Fibroblast of peridontal ligament (primary cell): ENCODE data around the gene CLUH.
"Not testable (repeated sequence)": the region's sequence is repeated elsewhere in the genome, so short reads cannot be mapped to it uniquely, and the experiment has no call there.

Source experiments
- DNase-seq: peaks from one replicate; pipeline ENCODE4 v3.0.0-alpha.2; 2010; ENCODE audit errors: extremely low read depth

CLUH gene

DNA sequence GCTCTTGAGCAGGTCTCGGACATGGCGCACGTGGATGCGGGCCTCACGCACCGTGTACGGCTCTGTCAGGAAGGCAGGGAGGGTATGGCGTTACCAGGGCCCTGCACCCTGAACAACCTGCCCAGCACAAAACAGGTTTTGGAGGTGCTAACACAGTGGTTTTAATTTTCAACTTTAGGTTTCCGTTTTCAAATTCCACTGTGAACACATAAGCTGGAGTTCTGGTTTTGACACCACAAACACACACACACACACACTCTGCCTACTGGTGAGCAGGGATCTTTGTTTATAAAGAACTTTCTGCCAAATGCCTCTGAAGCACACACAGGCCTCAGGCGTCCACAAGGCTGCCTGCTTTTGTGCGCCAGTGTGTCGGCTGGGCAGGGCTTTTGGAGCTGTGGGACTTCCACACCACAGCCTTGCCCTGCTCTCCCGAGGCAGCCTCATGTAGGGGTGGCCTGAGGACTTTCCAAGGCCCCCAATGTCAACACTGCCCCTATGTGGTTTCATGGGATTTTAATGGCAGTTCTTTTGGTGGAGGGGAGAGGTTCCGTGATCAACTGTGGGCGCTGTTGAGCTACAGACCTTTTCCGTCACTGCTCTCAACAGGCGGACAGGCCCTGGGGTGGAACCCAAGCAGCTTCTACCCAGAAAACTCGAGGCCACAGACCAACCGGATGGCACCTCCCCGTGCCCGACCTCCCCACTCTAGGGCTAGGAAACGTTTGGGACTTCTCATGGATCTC, 9.4 kb downstream of the CLUH start:
- no peak for DNase-seq

DNA sequence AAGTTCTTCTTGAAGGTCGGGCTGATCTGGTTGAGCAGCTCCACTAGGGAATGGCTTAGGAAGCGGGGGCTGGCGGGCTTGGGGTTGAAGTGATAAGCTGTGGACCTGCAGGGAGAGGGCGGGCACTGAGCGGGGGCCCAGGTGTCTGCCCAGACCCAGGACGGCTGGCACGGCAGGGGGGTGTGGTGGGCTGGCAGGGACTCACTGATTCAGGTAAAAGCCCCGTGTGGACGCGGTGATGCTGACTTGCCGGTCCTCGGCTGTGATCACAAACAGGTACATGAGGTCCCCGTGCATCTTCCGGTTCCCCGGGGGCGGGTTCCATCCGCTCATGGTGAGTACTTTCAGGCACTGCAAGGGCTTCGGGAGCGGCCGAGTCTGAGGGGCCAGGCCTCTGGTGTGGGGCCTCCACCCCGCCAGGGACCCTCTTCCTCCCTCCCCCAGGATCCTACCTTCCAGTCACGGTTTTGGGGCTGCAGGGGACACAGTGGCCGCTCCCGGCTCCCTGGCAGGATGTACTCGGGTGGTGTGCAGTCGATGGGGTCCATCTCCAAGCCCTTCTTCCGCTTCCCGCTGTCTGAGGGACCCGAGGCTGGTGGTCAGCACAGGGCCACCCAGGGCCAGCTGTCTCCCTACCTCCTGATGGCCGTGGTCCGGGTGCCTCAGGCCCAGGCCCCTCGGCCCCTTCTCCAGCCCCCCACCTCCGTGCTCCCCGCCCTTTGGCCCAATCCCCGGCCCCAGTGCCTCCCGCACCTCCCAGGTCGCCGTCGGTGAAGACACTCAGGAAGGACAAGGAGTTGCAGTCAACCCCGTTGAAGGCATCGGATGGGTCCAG, 10.2 kb downstream of the CLUH start:
- no peak for DNase-seq

DNA sequence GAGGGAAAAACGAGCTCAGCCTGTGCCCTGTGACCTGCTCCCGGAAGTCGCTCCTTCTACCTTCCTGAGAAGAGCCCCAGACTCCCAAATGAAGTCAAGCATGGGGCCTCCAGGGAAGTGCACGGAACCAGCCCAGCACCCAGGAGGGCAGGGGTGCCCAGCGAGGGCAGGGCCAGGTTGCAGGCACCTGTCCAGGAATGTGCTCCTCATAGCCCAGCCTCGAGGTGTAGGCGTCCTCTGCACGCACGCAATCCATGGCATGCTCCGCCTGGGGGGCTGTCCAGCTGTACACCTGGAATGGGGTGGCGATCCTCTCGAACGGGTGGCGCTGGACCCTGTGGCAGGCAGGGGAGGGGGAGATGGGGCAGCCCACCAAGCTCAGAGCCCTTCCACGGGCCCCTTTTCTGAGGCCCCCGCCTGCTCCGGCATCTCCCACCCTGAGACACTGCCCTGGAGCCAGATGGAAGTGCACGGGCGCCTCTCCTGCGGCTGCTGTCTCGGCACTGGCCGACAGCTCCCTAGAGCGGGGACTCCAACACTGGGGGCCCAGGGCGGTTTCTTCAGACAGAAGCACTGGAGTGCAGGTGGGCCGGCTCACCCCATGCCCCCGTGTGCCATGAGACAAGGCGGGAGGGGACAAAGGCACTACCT, 10.9 kb downstream of the CLUH start:
- DNase-seq, result no peak

- no peak for DNase-seq
Observed at GRCh38 chr17:2700030-2700490, 11.5 kb downstream of the CLUH start.

GRCh38 chr17:2699216-2699805, 12.3 kb downstream of the CLUH start:
- not testable (repeated sequence) for DNase-seq

- no peak for DNase-seq
Observed at GRCh38 chr17:2697611-2698162, 13.9 kb downstream of the CLUH start.

DNA sequence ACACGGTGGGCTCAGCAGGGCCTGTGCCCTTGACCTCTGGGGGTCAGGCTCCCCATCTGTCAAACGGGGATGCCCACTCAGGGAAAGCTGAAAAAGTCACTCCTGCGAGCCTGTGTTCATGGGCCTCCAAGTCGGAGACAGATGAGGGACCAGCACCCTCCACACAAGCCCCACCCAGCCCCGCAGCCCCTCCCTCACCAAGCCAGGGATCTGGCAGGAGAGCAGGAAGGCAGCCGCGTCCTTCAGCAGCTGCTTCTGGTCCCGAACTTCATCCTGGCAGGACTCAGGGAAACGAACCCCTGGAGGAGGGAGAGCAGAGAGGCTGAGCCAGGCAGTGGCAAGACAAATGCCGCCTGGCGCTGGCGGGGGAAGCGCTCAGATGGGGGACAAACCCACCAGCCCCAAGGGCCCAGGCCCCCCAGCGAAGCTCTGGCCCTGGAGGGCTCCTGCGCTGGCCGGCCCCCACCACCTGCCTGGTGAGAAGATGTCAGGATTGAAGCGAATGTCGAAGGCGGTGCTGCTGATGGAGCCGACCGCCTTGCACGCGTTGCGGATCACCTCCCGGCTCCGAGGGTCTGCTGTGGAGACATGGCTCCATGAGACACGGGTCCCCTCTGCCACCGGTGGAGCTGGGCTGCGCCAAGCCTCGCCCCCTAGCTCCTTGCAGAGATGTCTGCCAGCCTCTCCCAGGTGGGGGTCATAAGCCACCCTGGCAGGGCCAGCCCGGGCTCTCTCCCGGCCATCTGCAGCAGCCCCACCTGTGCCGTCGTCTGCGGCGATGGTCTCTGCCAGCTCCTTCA, 15.4 kb downstream of the CLUH start:
- no peak for DNase-seq

DNA sequence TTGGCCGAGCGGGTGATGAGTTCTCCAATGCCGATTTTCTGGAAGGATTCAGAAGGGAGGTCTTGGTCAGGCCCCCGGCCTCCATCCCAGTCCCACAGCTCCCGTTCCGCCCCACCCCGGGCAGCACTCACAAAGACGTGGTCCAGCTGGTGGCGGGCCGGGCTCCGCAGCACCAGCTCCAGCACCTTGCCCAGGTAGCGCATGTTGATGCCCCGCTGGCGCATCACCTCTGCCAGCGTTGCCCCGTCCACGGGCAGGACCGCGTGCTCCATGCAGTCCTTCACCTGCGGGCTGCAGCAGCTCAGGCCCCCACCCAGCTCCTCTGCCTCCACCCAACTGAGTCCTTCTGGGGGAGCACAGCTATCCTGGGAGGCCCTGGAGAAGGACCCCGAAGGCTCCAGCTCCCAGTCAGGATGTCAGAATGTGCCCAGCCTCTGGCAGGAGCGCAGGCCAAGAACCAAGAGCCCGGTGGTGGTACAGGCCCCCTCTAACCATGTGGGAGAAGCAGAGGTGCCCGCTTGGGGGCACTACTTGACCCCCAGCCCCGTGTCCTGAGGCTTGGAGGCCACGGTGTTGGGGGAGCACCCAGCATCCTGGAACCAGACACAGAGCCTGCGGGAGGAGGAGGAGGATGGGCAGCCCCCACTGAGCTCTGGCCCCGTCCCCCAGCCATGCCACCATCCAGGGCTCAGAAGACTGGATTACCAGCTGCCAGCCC, 16.2 kb downstream of the CLUH start:
- no peak for DNase-seq

DNA sequence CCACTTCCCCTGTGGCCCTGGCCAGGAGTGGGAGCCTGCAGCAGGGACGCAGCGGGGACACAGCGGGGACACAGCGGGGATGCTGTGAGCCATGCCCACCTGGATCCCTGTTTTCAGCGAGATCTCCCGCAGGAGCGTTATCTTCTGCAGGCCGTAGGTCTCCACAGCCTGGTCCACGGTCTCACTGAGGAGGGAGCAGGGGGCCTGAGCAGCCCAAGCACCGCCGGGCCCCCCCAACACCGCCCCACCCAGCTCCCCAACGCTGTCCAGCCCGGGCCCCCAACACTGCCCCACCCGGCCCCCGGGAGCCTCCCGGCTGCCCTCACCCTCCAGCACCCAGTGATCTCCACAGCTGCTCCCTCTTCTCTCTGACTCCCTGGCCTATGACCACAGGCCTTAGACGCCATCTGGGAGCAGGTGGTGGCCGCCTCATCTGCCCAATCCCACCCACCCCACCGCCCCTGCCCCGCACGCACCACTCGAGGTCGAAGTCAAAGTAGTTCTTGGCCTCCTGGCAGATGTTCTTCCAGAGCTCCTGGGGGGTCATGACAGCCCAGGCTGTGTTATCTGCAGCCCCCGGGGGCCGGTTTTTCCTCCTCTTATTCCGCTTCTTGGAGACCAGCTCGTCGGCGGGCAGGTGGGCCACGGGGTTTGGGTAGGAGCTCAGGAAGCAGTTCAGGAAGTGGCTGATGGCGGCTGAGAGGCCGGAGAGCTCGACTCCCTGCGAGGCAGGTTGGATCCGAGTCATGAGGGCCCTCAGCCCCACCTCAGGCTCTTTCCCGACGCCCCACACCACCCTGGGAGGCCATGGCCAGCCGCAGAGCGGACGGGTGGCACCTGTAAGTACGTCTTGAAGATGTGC, 17.0 kb downstream of the CLUH start:
- no peak for DNase-seq

- no peak for DNase-seq
Observed at GRCh38 chr17:2693561-2694380, 17.8 kb downstream of the CLUH start.

DNA sequence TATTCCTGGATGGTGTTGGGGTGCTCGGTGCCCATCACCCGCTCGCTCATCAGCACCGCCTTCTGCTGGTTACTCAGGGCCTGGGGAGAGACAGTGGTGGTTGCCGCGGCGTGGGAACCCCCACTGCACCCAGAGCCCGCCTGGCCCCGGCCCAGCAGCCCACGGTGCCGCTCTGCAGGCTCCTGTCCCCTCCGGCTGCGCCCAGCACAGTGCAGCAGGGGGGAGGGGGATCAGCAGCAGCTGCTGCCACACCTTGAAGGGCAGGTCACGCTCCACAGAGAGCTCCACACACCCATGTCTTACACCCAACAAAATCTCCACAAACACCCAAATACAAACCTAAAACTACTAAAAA, 18.8 kb downstream of the CLUH start:
- no peak for DNase-seq

GRCh38 chr17:2691965-2692780, 19.4 kb downstream of the CLUH start:
- DNase-seq, result no peak

- DNase-seq, result no peak
Observed at GRCh38 chr17:2691069-2691871, 20.3 kb downstream of the CLUH start.

GRCh38 chr17:2690165-2691068, 21.1 kb downstream of the CLUH start:
- no peak for DNase-seq

GRCh38 chr17:2689411-2690164, 22.0 kb downstream of the CLUH start:
- DNase-seq, result no peak
